Activated CD8-positive, alpha-beta memory T cell treated with anti-CD3 and anti-CD28 coated beads for 36 hours (primary cell): ENCODE measurements around the gene L2HGDH. TPM values are rescaled to one million over a fixed set of nuclear protein-coding genes. Genes with fewer than 3 reads are reported as not detected.

ENCODE experiments used
- CTCF ChIA-PET: fragments of 350-600 bp; sonication (Branson Sonifier 250); formaldehyde crosslinking; loops from one replicate; lab custom pipeline; 2021; ENCODE audit warnings: antibody characterized with exemption; lab: Charles Lee
- POLR2A ChIA-PET: fragments of 350-600 bp; sonication (Branson Sonifier 250); formaldehyde crosslinking; loops from one replicate; lab custom pipeline; 2021; ENCODE audit warnings: antibody characterized with exemption; lab: Charles Lee
- total RNA-seq, 2 experiments: library from RNA; stranded (reverse); gene quantifications; one replicate each; pipeline ENCODE4 v1.2.3, GENCODE V29; 2021

L2HGDH gene
- total RNA-seq, 2 experiments from 2014 or later: 20.9 to 21.0 TPM

- POLR2A ChIA-PET: no interaction called here
- CTCF ChIA-PET: no interaction called here
These were observed 98.2 kb downstream of the L2HGDH start for GRCh38 chr14:50213795-50214194.

GRCh38 chr14:50212726-50213125 lies 99.3 kb downstream of the L2HGDH start:
- POLR2A ChIA-PET: no interaction called here
- CTCF ChIA-PET: no interaction called here

- ChIA-PET POLR2A (interaction anchor here (0.6 kb wide), 1 partner anchor 23 kb away, joined by 3 read pairs; no protein-coding TSS in a partner anchor), CTCF (no interaction called here)
These were observed 102.0 kb downstream of the L2HGDH start for GRCh38 chr14:50210074-50210473.

GRCh38 chr14:50198499-50198898 lies 113.5 kb downstream of the L2HGDH start:
- CTCF ChIA-PET: no interaction called here
- POLR2A ChIA-PET: no interaction called here

GRCh38 chr14:50191499-50191898 lies 120.5 kb downstream of the L2HGDH start:
- ChIA-PET CTCF (no interaction called here), POLR2A (interaction anchor here (0.6 kb wide), 1 partner anchor 404 kb away, joined by 3 read pairs; no protein-coding TSS in a partner anchor)

Other genes with a start within 250 kb of the L2HGDH start
- gene VCPKMT, start 195.7 kb downstream of the L2HGDH start, total RNA-seq: 10 to 100 TPM; 14.7 to 15.8 TPM
- 10 to 100 TPM; 13.4 to 14.6 TPM for gene SOS2, start 80.7 kb downstream of the L2HGDH start, total RNA-seq
- 10 to 100 TPM; 13.9 to 16.8 TPM for gene DMAC2L, start 95 bp upstream of the L2HGDH start, total RNA-seq
- gene CDKL1, start 84.7 kb upstream of the L2HGDH start, total RNA-seq: 1 to 10 TPM; 4.4 to 5.5 TPM
- 10 to 100 TPM; 32.3 to 32.7 TPM for gene MAP4K5, start 220.3 kb upstream of the L2HGDH start, total RNA-seq
- under 1 TPM; 0.53 to 0.73 TPM for gene ATL1, start 247.9 kb upstream of the L2HGDH start, total RNA-seq